ENCODE results near the gene RALY.
A peak's percentile ranks its signal among the peaks of the same experiment; 100 is the strongest.

RALY gene

GRCh38 chr20:34052414-34052813 is 58.7 kb downstream of the RALY start:
- no peak overlapping the region for H3K4me3 ChIP-seq (ENCODE audit: low read length)
- no peak for DNase-seq (ENCODE audit: low read depth)
- no peak for TF ChIP-seq CTCF (IDR thresholded peaks at IDR 0.05; ENCODE audit: insufficient read depth, low read depth, low read length, missing control alignments)

DNA sequence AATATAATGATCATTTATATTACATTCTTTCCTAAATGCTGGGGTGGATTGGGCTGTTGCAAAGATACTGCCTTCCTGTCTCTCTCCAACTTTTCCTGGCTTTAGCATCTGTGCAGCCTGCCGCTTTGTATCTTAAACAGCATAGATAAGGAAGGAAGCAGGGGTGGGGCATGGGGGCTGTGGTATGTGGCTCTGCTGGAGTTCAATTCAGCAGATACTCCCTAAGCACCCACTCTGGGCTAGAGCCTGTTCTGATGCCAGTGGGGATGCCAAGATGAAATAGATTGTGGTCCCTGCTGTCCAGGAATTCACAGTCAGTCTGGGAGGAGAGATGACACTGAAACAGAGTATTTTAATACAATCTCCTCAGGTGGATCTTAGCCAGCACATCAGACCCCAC is 61.6 kb downstream of the RALY start:
- no peak for TF ChIP-seq CTCF (IDR thresholded peaks at IDR 0.05; ENCODE audit: insufficient read depth, low read depth, low read length, missing control alignments)
- DNase-seq (ENCODE audit: low read depth): no peak

GRCh38 chr20:34058831-34059230 is 65.1 kb downstream of the RALY start:
- no peak for TF ChIP-seq CTCF (IDR thresholded peaks at IDR 0.05; ENCODE audit: insufficient read depth, low read depth, low read length, missing control alignments)
- no peak for DNase-seq (ENCODE audit: low read depth)
- H3K4me3 ChIP-seq (ENCODE audit: low read length): no peak overlapping the region

More for the DNA sequence above, 61.6 kb downstream of the RALY start:
- H3K4me3 ChIP-seq (ENCODE audit: low read length): no peak overlapping the region

DNA sequence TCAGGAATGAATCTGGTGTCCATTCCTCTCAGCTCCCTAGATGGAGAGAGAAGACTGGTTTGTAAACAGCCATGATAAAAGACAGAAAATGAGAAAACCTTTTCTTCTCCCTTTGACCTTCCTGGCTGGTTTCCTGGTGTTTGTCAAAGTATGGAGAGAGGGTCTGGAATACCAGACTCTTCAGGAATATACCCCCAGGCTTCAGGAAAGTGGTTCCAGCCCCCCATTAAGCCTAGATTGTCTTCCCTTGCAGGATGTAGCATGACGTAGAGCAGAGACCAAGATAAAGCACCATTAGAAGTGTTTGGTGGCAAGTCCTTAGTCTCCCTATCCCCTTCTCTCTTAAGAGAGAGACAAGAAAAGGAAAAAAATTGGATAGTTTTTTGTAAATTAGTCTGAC is 67.3 kb downstream of the RALY start:
- TF ChIP-seq CTCF (IDR thresholded peaks at IDR 0.05; ENCODE audit: insufficient read depth, low read depth, low read length, missing control alignments): no peak
- DNase-seq (ENCODE audit: low read depth): no peak
- no peak overlapping the region for H3K4me3 ChIP-seq (ENCODE audit: low read length)

GRCh38 chr20:34061695-34062094 is 68.0 kb downstream of the RALY start:
- TF ChIP-seq CTCF (IDR thresholded peaks at IDR 0.05; ENCODE audit: insufficient read depth, low read depth, low read length, missing control alignments): no peak
- no peak for DNase-seq (ENCODE audit: low read depth)
- no peak overlapping the region for H3K4me3 ChIP-seq (ENCODE audit: low read length)

DNA sequence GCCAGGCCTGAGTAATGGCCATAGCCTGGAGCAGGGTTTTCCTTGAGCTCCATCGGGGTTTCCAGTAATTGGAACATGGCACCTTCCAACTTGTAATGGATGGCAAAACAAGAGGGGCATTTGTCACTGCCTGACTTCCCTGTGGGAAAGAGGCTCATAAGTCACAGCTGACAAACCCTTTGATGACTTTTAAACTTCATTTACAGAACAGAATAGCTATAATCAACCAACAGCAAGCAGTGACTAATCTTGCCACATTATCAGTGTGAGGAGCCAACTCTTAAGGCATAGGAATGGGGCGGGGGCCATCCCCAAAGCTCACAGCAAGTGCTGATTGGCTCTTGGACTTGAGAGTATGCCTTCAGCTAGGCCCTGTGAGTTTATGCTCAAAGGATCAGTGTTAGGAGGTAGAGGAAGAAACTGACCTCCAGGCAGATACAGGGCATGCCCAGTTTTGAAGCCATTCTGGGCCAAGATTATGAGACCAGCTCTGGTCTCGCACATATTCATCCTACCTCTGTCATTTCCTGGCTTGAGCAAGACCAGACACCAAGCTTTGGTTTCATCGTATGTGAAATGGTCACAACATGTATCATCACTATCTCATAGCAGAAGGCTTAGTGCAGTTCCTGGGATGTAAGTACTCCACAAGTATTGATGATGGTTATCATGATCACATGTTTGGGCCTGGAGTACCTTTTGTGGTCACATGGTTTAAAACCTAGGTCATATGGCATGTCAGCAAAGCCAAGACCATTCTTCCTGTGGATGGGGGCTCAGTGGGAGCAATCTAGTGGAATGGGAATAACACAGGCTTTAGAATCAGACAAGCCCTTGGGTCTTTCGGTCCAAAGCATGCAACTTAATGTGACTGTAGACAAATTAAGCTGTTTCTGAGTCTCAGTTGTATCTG is 69.1 kb downstream of the RALY start:
- TF ChIP-seq CTCF (IDR thresholded peaks at IDR 0.05; ENCODE audit: insufficient read depth, low read depth, low read length, missing control alignments): no peak
- no peak overlapping the region for H3K4me3 ChIP-seq (ENCODE audit: low read length)
- peak; percentile 79 for DNase-seq (ENCODE audit: low read depth)

DNA sequence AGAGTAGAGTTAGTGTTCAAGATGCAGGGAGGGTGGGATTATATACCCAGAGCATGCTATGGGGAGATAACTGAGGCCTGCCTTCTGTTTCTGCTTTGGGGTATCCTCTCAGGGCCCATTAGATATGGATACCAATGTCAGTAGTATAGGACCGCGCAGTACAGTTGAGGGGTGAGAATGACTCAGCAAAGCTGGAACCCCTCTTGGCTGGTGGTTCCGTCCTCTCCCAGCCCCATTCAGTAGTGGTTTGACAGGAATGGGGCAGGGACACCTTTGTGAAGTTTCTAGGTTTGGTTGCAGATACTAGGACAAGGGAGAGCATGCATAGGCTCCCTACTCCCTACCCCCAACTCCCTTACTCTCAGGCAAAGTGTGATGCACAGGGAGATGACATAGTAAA is 70.6 kb downstream of the RALY start:
- no peak overlapping the region for H3K4me3 ChIP-seq (ENCODE audit: low read length)
- no peak for DNase-seq (ENCODE audit: low read depth)
- no peak for TF ChIP-seq CTCF (IDR thresholded peaks at IDR 0.05; ENCODE audit: insufficient read depth, low read depth, low read length, missing control alignments)
